ENCODE results near the gene LIPM. TPM values are rescaled to one million over a fixed set of nuclear protein-coding genes. Genes with fewer than 3 reads are reported as not detected.

LIPM gene
- total RNA-seq, 4 donors from 2014 or later, result not detected

- TF ChIP-seq POLR2AphosphoS5 (IDR thresholded peaks at IDR 0.05) (no peak), EP300 (IDR thresholded peaks at IDR 0.05; ENCODE audit: low read depth) (no peak), POLR2A (IDR thresholded peaks at IDR 0.05) (no peak)
- TF ChIP-seq, protein P1, sequence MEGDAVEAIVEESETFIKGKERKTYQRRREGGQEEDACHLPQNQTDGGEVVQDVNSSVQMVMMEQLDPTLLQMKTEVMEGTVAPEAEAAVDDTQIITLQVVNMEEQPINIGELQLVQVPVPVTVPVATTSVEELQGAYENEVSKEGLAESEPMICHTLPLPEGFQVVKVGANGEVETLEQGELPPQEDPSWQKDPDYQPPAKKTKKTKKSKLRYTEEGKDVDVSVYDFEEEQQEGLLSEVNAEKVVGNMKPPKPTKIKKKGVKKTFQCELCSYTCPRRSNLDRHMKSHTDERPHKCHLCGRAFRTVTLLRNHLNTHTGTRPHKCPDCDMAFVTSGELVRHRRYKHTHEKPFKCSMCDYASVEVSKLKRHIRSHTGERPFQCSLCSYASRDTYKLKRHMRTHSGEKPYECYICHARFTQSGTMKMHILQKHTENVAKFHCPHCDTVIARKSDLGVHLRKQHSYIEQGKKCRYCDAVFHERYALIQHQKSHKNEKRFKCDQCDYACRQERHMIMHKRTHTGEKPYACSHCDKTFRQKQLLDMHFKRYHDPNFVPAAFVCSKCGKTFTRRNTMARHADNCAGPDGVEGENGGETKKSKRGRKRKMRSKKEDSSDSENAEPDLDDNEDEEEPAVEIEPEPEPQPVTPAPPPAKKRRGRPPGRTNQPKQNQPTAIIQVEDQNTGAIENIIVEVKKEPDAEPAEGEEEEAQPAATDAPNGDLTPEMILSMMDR (IDR thresholded peaks at IDR 0.05), result no peak
- no peak overlapping the region for H3K4me3 ChIP-seq
- no peaks in the 10 kb centered on the region for H3K27me3 ChIP-seq
- DNase-seq, result no peak
- intact Hi-C loops (cut with DNase I; ENCODE audit: low total_unique reads), result no loop called here
- H3K9me3 ChIP-seq, result no peaks in the 10 kb centered on the region
- no peak overlapping the region for H3K27ac ChIP-seq
- in situ Hi-C loops (cut with MboI; ENCODE audit: low pct_ligation_motif_present in 1 of 4, low pct_unique_long_range_greater_than_20kb in 1 of 4, low sequenced_read_pairs in 3 of 4), result loop anchor here in 1 of 4 donors (25.0 kb wide), 1 partner anchor 241 kb away; no protein-coding TSS in a partner anchor
- H3K36me3 ChIP-seq, result no peaks in the 10 kb centered on the region
- WGBS, 2 donors (ENCODE audit: low coverage in 1 of 2), result 63 to 74% methylated on average over 2 of the region's 2 CpGs
- peaks cover 0 to 3% (median 0%) of the 10 kb centered on the region in 4 donors for H3K4me1 ChIP-seq
Measured at GRCh38 chr10:88803641-88804040, 1.1 kb downstream of the LIPM start.

DNA sequence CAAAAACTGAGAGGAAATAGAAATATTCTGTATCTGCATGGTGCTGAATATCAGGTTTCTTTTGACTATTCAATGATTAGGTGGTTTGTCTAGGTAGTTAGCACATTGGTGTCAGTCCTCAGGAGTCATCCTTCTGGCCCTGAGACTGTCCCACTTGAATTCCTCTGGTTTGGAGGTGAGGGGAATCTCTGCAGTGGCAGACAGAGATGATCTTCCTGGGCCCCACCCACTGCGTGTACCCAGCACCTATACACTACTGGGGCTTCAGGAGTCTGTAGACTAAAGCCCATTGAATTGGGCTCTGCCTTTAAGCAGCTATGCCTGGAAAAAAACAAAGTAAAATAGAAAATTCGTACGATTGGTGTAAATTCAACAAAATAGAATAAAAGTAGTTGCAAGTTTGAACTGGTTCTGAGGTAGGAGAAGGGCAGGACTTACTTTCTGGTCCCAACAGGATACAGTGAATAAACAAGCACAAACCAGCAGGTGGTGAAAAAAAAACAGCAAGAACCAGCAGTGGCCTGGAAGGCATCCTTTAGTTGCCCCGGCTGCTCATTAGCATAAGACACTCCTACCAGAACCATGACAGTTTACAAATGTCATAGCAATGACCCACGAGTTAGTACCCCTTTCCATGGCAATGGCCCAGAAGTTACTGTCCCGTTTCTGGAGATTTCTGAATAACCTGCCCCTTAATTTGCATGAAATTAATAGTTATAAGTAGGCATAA, 1.7 kb downstream of the LIPM start:
- no peak overlapping the region for H3K4me3 ChIP-seq
- no peak for DNase-seq
- WGBS, 2 donors (ENCODE audit: low coverage in 1 of 2), result 60 to 75% methylated on average over 3 to 6 of the region's 6 CpGs
- in situ Hi-C loops (cut with MboI; ENCODE audit: low pct_ligation_motif_present in 1 of 4, low pct_unique_long_range_greater_than_20kb in 1 of 4, low sequenced_read_pairs in 3 of 4), result loop anchor here in 1 of 4 donors (25.0 kb wide), 1 partner anchor 242 kb away; no protein-coding TSS in a partner anchor
- H3K27ac ChIP-seq, result no peak overlapping the region
- TF ChIP-seq POLR2AphosphoS5 (IDR thresholded peaks at IDR 0.05), result no peak
- no peak for TF ChIP-seq POLR2A (IDR thresholded peaks at IDR 0.05)
- TF ChIP-seq EP300 (IDR thresholded peaks at IDR 0.05; ENCODE audit: low read depth), result no peak
- TF ChIP-seq, protein P1 (IDR thresholded peaks at IDR 0.05), result no peak
- H3K36me3 ChIP-seq, result no peaks in the 10 kb centered on the region
- peaks cover 0 to 3% (median 0%) of the 10 kb centered on the region in 4 donors for H3K4me1 ChIP-seq
- intact Hi-C loops (cut with DNase I; ENCODE audit: low total_unique reads), result no loop called here
- no peaks in the 10 kb centered on the region for H3K9me3 ChIP-seq
- no peaks in the 10 kb centered on the region for H3K27me3 ChIP-seq

GRCh38 chr10:88805361-88805760, 2.8 kb downstream of the LIPM start:
- TF ChIP-seq, protein P1 (IDR thresholded peaks at IDR 0.05), result no peak
- no peak for TF ChIP-seq EP300 (IDR thresholded peaks at IDR 0.05; ENCODE audit: low read depth)
- no peak for TF ChIP-seq POLR2AphosphoS5 (IDR thresholded peaks at IDR 0.05)
- no peak for TF ChIP-seq POLR2A (IDR thresholded peaks at IDR 0.05)
- no peak overlapping the region for H3K4me3 ChIP-seq
- WGBS, 2 donors (ENCODE audit: low coverage in 1 of 2), result 45 to 55% methylated on average over 2 of the region's 2 CpGs
- H3K9me3 ChIP-seq, result no peaks in the 10 kb centered on the region
- H3K36me3 ChIP-seq, result no peaks in the 10 kb centered on the region
- no peak for DNase-seq
- peaks cover 0 to 3% (median 0%) of the 10 kb centered on the region in 4 donors for H3K4me1 ChIP-seq
- no peaks in the 10 kb centered on the region for H3K27me3 ChIP-seq
- in situ Hi-C loops (cut with MboI; ENCODE audit: low pct_ligation_motif_present in 1 of 4, low pct_unique_long_range_greater_than_20kb in 1 of 4, low sequenced_read_pairs in 3 of 4), result loop anchor here in 1 of 4 donors (25.0 kb wide), 1 partner anchor 243 kb away; no protein-coding TSS in a partner anchor
- intact Hi-C loops (cut with DNase I; ENCODE audit: low total_unique reads), result no loop called here
- H3K27ac ChIP-seq, result no peak overlapping the region

GRCh38 chr10:88805924-88806323, 3.4 kb downstream of the LIPM start:
- H3K9me3 ChIP-seq, result no peaks in the 10 kb centered on the region
- H3K27me3 ChIP-seq, result peaks cover 5% of the 10 kb centered on the region
- peaks cover 0 to 3% (median 0%) of the 10 kb centered on the region in 4 donors for H3K4me1 ChIP-seq
- TF ChIP-seq, protein P1 (IDR thresholded peaks at IDR 0.05), result no peak
- no peak for TF ChIP-seq POLR2AphosphoS5 (IDR thresholded peaks at IDR 0.05)
- TF ChIP-seq EP300 (IDR thresholded peaks at IDR 0.05; ENCODE audit: low read depth), result no peak
- no peak for TF ChIP-seq POLR2A (IDR thresholded peaks at IDR 0.05)
- no peak overlapping the region for H3K27ac ChIP-seq
- in situ Hi-C loops (cut with MboI; ENCODE audit: low pct_ligation_motif_present in 1 of 4, low pct_unique_long_range_greater_than_20kb in 1 of 4, low sequenced_read_pairs in 3 of 4), result loop anchor here in 1 of 4 donors (25.0 kb wide), 1 partner anchor 244 kb away; no protein-coding TSS in a partner anchor
- WGBS, 2 donors (ENCODE audit: low coverage in 1 of 2), result 94% methylated on average over 3 of the region's 3 CpGs; no CpG with 5 or more reads in 1 of the 2 donors
- H3K36me3 ChIP-seq, result no peaks in the 10 kb centered on the region
- intact Hi-C loops (cut with DNase I; ENCODE audit: low total_unique reads), result no loop called here
- no peak for DNase-seq
- H3K4me3 ChIP-seq, result no peak overlapping the region

Measured in transverse colon (tissue), 4 donors.